GM21723 (cell line): ENCODE measurements around the gene GRIK5.
"Not testable (repeated sequence)": the region's sequence is repeated elsewhere in the genome, so short reads cannot be mapped to it uniquely, and the experiment has no call there.

Source experiments
- ATAC-seq: cut with Tn5 transposase; IDR thresholded peaks from one replicate; pipeline ENCODE4 v1.9.1; 2021; ENCODE audit warnings: mild to moderate bottlenecking, moderate library complexity; ENCODE audit not compliant: unreplicated experiment

Gene GRIK5

DNA sequence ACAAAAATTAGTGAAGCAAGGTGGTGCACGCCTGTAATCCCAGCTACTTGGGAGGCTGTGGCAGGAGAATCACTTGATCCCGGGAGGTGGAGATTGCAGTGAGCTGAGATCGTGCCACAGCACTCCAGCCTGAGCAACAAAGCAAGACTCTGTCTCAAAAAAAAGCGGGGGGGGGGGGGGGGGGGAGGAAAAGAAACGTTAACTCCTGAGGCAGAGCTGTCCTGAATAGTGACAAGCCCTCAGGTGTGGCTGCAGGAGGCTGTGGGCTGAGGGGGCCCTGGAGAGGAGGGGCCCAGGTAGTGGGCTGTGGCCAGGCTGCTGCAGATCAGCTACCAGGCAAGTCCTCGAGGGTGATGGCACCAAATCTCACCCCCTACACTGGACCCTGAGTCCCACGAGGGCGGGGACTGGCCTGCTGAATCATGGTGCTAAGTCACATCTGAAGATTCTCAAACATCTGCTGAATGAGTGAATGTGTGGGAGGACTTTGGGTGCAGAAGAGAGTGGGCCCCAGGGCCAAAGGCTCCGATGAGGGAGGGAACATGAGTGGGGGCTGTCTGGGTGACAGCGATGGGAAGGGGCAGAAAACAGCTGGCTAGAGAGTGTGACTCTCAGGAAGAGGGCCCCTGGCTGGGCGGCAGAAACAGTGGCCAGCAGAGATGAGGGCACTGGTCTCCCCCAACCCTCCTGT is 51.4 kb downstream of the GRIK5 start:
- ATAC-seq = no peak

DNA sequence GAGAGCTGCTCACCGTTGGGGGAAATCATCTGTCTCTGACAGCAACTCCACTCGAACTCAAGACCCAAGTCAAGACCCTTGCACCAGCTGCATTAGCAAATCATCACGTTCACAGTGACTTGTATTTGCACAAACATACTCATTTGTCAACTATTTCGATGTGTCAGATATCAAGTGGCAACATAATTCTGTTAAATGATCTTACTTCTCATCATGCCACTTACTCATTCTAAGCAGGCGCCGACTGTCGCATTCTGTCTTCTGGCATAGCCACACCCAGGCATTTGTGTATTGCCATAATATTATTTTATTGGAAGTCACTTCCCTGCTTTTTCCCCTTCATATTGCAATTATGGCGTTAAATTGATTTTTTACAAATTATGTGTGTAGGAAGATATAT is 53.0 kb downstream of the GRIK5 start:
- ATAC-seq = no peak

DNA sequence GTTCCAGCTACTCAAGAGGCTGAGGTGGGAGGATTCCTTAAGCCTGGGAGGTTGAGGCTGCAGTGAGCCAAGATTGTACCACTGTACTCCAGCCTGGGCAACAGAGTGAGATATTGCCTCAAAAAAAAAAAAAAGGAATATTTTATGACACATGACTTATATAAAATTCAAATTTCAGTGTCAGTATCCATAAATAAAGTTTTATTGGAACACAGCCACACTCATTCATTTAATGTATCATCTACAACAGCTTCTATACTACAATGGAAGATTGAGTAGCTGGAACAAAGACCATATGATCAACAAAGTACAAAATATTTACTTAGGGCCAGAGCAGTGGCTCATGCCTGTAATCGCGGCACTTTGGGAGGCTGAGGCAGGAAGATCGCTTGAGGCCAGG is 57.3 kb downstream of the GRIK5 start:
- ATAC-seq = not testable (repeated sequence)

DNA sequence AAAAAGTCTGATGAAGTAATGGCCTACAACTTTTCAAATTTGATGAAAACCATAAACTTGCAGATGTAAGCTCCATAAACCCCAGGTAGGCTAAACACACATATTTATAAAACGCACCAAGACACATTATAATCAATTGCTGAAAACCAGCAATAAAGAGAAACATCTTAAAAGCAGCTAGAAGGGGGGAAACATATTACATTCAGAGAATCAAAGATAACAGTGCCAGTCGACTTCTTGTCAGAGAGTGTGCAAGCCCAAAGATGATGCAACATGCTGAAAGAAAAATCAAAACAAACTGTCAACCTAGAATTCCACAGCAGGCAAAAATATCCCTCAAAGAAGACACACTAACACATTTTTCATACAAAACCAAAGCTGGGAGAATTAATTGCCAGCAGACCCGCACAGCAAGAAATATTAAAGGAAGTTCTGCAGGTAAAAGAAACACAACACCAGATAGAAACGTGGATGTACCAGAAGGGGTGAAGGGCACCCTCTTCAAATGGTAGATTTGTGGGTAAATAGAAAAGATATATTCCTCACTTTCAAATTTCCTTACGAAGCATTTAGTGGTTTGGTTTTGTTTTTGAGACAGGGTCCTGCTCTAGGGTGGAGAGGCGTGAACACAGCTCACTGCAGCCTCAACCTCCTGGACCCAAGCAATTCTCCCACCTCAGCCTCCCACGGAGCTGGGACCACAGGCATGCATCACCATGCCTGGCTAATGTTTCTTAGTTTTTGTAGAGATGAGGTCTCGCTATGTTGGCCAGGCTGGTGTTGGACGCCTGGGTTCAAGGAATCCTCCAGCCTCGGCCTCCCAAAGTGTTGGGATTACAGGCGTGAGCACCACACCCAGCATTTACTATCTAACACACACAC is 59.5 kb downstream of the GRIK5 start:
- no peak for ATAC-seq

DNA sequence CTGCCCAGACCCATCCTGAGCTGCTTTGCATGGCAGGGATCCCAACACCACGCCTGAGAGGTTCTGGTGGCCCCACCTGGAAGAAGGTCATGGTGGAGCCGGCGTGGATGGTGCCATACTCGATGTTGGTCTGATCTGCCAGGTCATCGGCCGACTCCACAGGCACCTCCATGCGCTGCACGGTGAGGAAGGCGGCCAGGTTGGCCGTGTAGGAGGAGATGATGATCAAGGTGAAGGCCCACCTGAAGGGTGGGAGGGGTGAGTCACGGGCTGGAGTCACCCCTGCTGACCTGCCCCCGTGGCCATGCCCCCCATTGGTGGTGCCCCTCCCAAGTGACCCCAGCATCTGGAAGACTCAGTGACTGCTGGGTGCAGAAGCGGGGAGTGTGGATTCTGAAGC is 63.4 kb downstream of the GRIK5 start:
- ATAC-seq = no peak

DNA sequence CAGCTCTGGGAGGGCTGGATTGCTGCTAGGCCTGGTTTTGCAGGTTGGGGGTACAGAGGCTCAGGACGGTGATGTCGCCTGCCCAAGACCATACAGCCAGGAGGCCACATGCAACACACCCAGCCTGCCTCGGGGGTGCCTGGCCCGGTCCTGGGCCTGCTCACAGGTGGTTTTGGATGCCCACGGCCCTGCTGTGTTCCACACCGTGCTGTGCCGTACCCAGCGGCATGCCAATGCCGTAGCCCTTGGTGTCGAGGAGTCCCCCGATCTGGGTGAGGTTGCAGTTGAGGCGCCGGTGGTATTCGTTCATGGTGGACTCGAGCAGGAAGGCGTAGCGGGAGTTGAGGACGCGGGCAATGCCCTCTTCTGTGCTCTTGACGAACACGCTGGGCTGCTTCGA is 64.5 kb downstream of the GRIK5 start:
- ATAC-seq = no peak

DNA sequence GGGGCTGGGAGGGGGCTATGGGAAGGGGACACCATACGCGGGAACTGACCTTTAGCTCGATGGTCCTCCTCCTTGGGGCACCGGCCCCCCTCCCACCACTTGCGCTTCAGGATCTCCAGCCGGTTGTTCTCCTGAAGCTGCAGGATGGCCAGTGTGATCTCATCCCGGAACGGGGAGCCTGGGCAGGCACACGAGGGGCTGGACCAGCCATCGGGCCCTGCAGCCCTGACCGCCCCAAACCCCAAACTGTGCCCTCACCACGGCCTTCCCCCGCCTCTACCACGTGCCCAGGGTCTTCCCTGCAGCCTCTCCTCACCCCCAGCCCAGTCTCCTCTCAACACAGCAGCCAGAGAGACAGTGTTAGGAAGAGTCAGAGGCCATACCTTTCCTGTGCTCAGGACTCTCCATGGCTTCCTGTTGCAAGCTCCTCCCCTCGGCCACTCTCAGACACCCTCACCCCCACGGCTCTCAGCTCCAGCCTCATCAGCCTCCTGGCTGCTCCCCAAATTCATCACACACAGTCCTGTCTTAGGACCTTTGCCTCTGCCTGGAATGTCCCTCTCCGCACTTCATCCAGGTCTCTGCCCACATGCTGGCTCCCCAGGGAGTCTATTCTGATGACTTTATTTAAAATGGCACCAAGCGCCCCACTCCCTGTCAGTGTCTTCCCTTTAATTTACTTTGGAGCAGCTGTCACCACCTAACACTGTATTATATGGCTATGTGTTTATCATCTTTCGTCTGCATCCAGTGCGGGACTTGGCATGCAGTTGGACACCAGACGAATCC is 66.3 kb downstream of the GRIK5 start:
- no peak for ATAC-seq

DNA sequence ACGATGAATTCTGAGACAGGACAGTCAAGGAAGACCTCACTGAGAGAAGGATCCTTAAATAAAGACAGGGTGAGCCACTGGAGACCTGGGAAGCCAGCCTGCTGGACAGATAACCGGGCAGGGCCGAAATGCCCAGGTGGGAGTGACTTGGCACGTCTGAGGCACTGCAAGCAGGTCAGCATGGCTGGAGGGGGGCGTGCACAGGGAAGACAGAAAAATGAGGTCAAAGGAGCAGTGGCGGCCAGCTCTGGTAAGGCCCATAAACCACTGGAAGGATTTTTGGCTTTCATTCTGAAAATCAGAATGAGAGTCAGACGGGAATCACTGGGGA is 70.2 kb downstream of the GRIK5 start:
- no peak for ATAC-seq

DNA sequence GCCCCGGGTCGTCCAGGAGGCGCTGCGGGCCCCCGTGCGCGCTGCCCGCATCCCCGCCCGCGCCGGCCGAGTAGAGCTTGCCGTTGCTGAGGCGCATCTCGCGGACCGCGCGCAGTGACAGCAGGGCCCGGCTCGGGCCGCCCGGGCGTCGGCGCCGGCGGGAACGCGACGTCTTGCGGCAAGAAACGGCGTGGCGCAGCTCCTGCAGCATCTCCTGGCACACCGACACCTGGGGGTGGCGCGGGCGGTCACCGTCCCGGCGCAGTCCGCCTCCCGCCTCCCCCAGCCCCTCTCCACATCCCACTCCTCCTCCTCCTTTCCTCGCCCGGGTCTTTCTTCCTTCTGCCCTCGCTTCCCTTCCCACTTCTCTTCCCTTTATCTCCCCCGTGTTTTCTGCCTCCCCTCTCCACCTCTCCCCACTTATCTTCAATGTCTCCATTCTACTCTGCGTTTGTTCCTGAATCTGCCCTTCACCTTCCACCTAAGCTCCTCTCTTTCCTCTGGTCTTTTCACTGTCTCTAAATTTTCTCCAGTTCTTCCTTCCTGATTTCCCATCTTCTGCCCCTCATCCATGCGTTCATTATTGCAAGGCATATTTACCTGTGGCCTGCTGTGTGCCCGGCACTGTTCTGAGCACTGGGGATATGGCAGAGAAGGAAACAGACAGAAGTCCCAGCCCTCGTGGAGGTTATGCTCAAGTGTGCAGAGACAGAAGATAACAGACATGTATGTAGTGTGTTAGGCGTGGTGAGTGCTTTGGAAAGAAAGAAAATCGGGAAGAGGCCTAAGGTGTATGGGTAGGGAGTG is 70.7 kb downstream of the GRIK5 start:
- no peak for ATAC-seq

DNA sequence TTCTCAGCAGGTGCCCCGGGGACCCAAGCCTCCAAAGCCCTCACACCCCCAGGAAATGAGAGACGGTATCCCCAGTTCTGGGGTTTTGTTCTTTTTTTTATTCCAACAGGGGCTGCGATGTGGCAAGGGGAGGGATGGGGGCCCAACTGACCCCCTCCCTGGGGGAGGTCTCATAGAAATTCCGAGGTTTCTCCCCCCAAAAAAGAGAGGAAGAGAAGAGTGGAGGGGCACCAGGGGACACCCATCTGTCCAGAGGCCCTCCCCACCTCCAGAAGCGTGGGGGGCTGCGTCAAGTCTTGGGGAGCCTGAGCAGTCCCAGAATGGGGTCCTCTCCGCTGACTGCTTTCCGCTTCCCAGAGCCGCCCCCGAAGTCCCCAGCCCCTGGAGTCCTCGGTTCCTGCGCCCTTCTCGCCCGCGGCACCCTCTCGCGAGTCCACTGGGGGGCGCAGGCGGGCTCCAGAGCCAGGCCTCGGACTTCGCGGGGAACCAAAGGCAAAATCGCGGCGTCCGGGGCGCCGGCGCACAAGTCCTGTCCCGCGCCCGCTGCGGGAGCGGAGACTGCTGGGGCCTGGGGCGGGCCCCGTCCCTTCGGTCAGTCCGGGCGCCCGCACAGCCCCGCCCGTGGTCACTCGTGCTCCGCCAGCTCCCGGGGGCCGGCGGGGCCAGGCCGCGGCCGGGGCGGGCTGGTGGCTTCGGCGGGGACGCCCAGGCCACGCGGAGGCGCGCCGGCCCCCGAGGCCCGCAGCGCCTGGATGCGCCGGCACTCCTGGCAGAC is 71.6 kb downstream of the GRIK5 start:
- no peak for ATAC-seq

DNA sequence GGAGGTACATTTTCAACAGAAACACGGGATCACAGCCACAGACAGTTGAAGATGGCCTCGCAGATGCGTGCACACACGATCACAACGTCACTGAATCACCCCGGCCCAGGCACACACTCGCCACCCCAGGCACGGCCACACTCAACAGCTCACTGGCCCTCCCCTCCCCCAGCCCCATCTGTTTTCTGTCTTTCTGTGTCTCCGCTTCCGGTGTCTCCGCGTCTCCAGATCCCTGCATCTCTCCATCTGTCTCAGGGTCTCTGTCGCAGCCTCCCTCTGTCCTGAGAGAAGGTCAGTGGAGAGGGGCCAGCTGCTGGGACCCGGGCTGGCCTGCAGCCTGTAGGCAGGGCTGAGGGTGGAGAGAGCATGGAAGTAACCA is 72.2 kb downstream of the GRIK5 start:
- no peak for ATAC-seq

DNA sequence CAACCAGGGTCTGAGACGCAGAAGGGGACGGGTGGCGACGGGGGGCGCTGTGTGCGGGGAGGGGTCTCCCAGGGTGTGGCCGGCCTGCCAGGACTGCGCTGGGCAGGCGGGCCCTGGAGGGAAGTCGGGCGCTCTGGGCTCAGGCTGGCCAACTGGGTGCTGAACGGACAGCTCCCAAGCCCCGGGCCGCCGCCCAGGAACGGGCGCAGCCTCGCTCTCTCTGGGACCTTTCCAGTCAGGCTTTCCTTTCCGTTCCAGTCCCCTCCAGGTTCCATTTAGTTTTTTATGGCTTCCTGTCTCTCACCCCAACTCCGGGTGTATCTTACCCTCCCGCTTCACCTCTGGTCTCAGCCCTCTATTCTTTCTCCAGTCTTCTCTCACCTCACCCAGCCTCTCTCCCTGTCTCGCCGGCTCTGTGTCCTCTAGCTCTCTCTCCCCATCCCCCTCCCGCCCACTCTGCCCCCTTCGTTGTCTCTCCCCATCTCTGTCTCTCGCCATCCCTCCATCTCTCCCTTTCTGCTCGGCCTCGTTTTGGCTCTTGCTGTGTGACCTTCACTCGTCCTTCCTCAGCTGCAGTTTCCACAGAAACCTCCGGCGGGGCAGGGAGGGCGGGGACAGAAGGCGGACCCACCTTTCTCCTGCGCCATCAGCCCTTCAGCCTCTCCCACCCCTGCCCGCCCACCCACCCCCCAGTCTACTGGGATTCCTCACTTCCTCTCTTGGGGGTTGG is 72.7 kb downstream of the GRIK5 start:
- ATAC-seq = no peak

DNA sequence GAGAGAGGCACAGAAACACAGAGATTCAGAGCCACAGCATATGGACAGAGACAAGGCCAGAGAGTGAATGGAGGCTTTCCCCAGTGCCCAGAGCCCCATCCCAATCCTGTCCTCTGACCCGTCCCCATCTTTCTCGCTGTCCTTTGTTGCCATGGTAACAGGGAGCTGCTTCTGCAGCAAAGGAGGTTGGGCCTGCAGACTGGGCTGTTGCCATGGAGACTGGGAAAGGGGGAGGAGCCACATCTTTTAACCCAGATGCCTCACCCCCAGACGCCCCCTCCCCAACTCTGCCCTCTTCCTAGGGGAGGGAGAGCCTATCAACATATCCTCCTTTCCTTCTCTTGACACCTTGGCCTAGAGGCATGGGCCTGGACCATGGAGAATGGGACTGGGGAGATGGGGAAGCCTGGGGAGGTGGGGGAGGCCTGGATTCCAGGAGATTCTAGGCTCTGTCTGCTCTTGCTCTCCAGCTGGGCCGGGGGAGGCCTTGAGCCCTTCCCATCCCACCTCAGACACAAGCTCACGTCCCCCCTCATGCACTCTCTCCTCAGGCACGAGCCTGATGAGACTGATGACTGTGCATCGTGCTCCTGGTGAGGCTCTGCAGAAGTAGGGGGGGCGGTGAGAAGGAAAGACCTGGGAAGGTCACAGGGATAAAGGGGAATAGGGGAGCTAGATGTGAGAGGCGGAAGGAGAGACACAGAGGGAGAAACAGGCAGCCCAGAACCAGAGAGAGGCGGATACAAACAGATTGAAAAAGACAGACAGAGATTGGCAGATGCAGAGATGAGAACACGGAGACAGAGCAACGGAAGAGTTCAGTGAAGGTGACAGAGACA is 73.8 kb downstream of the GRIK5 start:
- no peak for ATAC-seq

DNA sequence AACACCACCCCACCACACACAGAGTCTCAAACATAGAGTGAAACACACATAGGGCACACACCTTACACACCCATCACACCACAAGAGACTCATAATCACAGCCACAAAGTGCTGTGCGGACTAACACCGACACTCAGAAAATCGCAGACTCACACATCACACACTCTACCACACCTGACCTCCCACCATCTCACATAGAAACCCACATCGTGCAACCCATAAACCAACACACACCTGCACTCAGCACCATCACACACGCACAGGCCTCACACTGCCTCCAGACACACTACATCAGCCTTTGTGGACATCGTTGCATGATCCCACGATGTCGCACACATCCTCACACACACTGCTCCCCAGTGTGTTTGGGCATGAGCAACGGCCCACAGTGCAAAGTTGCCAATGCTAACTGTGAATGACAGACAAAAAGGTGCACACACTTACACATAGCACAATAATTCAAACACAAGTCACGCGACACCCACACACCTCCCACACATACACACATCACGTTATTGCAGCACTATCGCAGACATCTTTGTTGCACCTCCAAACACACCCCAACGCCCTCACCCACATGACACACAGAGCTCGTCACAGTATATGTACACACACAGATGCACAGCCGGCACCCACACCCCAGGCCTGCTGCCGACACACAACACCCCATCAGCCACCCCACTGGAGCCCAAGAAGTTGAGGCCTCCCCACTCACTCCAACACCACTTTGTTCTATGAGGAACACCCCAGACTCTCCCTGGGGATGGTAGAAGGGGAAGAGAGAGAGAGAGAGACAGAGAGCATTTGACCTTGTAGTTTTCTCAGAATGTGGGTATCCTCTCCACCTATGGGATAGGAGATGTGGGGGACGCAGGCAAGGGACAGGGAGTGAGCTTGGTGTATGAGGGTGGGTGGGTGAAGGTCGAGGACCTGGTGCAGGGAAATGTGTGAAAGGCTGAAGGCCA is 74.7 kb downstream of the GRIK5 start:
- no peak for ATAC-seq

DNA sequence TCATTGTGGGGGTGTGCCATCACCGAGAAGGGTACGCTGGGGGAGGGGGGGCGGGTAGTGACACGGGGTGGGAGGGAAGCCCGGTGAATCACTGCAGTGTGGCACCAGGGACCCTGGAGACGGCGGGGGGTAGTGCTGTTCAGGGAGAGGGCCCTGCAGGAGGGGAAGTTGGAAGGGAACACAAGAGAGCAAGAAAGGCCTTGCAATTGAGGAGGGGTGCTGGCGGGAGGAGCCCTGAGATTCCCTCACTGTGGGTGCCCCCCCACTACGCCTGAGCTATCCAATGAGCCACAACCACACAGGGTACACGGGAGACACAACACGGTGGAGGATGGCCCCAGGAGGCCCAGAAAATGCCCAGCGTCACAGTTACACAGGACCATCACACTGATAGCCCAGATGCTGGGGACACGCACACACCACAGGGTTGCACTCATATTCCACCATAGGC is 75.5 kb downstream of the GRIK5 start:
- no peak for ATAC-seq

DNA sequence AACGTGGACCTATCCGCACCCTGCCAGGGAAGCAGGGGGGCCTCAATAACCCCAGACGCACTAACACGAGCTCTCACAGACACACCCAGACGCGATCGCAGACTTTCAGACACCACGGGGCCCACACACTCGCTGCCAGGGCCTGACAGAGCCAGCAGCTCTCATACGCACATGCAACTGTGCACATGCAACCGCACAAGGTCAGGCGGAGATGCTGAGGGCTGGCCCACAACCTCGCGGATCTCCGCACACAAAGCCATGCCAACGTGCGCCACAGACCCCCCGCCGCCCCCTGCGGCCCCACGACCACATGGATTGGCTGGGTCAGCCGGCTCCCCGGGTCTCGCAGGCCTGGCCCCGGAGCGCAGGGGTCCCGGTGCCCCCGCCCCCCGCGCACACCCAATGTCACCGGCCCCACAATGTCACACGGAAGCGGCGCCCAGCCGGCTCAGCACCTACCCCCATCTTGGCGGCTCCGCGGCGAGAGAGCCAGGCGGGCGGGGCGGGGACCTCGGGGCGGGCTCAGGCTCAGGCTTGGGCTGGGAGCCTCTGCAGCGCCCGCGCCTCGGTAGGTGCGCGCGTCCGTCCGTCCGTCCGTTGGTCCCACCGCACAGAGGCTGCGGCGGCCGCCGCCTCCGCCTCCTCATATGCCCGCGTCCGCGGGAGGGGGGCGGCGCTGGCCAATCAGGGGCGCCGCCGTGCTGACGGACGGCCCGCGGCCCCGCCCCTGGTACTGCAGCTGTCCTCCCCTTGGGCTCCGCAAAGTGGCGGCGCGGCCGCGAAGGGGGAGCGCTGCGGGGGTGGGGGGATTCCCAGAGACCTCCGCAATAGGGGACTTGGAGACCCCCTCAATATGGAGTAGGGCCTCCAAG is 76.2 kb downstream of the GRIK5 start, which contains the start of gene ATP1A3:
TSS of gene ATP1A3 (minus strand) at position 619 of the 872 bp plus-strand sequence. CDS start at position 465, 154 bp downstream.
- ATAC-seq = no peak
